Measurements from ENCODE around the gene CANT1. TPM values are rescaled to one million over a fixed set of nuclear protein-coding genes. Genes with fewer than 3 reads are reported as not detected.

Gene CANT1
- total RNA-seq, 4 donors from 2014 or later = 56.9 to 125 (median 80.0) TPM

DNA sequence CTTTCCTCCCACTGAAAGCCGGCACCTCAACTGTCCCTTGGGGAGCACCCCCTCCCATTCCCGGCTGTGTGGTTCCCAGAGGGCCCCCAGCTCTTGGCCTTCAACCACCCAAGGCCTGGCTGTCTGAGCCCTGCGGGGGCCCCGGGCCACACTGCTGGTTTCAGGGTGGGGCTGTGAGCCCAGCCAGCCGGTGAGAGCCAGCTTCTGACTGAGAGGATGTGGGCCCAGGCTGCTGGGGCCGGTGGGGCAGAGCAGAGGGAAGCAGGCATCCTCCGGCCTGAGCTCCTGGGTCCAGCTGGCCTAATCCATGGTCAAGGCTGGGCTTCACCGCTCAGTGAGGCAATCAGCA lies 29.0 kb downstream of the CANT1 start:
- H3K4me1 ChIP-seq = peaks cover 0 to 48% (median 13%) of the 10 kb centered on the region in 4 donors
- H3K9me3 ChIP-seq = no peaks in the 10 kb centered on the region
- no peaks in the 10 kb centered on the region for H3K36me3 ChIP-seq
- TF ChIP-seq CTCF (IDR thresholded peaks at IDR 0.05) (no peak), POLR2A (IDR thresholded peaks at IDR 0.05) (no peak)
- no peak for DNase-seq
- no peak overlapping the region for H3K4me3 ChIP-seq
- peak overlapping the region; percentile 56 to 83 (median 78) for H3K27ac ChIP-seq
- no peaks in the 10 kb centered on the region for H3K27me3 ChIP-seq

DNA sequence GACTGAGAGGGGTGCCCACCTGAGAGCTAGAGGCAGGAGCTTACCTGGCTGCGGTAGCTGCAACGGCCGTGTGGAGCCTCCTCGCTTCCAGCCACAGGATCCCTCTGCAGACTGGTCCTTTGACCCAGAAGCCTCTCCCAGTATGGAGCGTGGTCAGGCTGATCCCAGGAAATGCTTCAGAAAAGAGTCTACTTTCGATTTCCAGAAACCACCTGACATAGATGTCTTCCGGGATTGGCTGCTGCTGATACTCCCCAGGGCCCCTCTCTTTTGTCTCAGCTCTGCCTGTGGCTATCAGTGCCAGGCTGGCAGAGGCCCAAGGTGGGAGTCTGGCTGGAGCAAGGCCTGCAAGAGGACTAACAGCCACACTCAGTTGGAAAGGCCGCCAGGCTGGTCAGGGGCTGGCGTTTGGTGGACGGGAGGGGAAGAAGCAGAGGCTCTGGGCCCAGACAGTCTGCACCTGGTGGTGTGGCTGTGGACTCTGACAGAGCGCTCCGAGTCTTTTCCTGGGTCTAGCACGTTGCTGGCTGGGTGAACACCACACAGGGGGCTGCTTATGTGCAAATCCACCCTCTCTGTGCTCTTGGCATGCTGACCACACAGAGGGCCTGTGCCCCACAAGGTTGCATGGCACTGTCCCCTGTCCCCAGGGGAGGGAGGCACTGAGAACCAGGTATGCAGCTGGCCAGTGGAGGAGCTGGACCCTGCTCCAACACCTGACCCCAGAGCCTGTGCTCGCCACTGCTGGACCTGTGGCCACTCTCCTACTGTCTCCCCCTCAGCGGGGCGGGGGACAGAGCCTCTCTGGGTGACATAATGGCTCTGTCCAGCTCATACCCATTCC lies 29.6 kb downstream of the CANT1 start, which contains the start of gene LGALS3BP:
Gene LGALS3BP (minus strand): TSS at position 144 of the 844 bp plus-strand sequence. CDS start 2,732 bp downstream, outside the sequence.
- no peaks in the 10 kb centered on the region for H3K9me3 ChIP-seq
- peak within 1 kb of the TSS; percentile 56 to 83 (median 78) for H3K27ac ChIP-seq
- TF ChIP-seq POLR2A (IDR thresholded peaks at IDR 0.05) (peak; percentile 88 to 93), CTCF (IDR thresholded peaks at IDR 0.05) (peak in 1 of 6 experiments; percentile 16)
- DNase-seq = peak; percentile 28 to 86 (median 82)
- peaks cover 0 to 54% (median 13%) of the 10 kb centered on the region in 4 donors for H3K4me1 ChIP-seq
- H3K4me3 ChIP-seq = peak within 1 kb of the TSS; percentile 16 to 60 (median 42)
- H3K27me3 ChIP-seq = no peaks in the 10 kb centered on the region
- H3K36me3 ChIP-seq = no peaks in the 10 kb centered on the region

DNA sequence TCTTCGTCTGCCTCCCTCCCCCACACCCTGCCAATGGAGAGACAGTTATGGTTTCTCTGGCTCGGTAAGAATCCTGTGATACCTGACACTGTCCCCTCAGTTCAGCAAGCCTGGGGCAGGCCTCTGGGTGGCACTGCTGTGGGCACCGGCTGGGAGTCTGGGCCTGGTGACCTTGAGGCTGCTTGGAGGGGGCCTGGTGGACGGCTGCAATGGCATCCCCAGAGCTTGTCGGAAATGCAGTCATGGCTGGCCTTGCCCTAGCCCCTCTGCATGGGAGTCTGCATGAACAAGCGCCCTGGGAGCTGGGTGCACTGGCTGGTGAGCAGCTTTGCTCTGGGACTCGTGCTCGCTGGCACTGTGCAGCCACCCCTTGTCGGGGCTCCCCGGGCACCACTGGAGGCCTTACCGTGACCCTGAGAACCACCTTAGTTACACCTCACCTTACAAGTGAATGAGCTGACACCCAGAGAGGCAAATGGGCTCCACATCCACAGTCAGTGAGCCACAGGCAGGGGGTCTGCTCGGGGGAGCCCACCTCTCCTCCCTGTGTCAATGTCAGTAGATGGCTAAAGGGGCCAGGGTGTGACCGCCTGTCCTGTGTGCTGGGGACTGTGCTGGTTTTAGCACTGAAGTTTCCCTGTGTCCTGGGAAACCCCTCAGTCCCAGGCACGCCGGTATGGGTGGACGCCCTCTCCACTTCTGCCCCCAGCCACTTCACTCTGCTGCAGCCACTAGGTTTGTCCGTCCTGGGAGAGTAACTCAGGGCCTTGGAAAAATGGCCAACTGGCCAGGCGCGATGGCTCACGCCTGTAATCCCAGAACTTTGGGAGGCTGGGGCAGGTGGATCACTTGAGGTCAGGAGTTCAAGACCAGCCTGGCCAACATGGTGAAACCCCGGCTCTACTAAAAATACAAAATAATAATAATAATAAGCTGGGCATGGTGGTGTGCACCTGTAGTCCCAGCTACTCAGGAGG lies 31.3 kb downstream of the CANT1 start:
- TF ChIP-seq CTCF (IDR thresholded peaks at IDR 0.05) (peak in 3 of 6 experiments; percentile 19 to 28 (median 20)), POLR2A (IDR thresholded peaks at IDR 0.05) (no peak)
- Histone ChIP-seq H3K9me3 (no peaks in the 10 kb centered on the region), H3K36me3 (no peaks in the 10 kb centered on the region), H3K27me3 (no peaks in the 10 kb centered on the region), H3K4me3 (peak overlapping the region in 3 of 4 donors; percentile 31 to 60 (median 52)), H3K27ac (peak overlapping the region; percentile 20 to 83 (median 78)), H3K4me1 (peaks cover 0 to 54% (median 13%) of the 10 kb centered on the region in 4 donors)
- DNase-seq = no peak

- no peaks in the 10 kb centered on the region for H3K27me3 ChIP-seq
- H3K27ac ChIP-seq = peak overlapping the region in 2 of 4 donors; percentile 78 to 83
- DNase-seq = no peak
- H3K36me3 ChIP-seq = peaks cover 0 to 2% (median 0%) of the 10 kb centered on the region in 3 donors
- H3K4me1 ChIP-seq = peaks cover 0 to 54% (median 13%) of the 10 kb centered on the region in 4 donors
- H3K4me3 ChIP-seq = peak overlapping the region in 2 of 4 donors; percentile 52 to 60
- H3K9me3 ChIP-seq = no peaks in the 10 kb centered on the region
- TF ChIP-seq CTCF (IDR thresholded peaks at IDR 0.05) (no peak), POLR2A (IDR thresholded peaks at IDR 0.05) (no peak)
These were observed 32.0 kb downstream of the CANT1 start for GRCh38 chr17:78977681-78977943.

DNA sequence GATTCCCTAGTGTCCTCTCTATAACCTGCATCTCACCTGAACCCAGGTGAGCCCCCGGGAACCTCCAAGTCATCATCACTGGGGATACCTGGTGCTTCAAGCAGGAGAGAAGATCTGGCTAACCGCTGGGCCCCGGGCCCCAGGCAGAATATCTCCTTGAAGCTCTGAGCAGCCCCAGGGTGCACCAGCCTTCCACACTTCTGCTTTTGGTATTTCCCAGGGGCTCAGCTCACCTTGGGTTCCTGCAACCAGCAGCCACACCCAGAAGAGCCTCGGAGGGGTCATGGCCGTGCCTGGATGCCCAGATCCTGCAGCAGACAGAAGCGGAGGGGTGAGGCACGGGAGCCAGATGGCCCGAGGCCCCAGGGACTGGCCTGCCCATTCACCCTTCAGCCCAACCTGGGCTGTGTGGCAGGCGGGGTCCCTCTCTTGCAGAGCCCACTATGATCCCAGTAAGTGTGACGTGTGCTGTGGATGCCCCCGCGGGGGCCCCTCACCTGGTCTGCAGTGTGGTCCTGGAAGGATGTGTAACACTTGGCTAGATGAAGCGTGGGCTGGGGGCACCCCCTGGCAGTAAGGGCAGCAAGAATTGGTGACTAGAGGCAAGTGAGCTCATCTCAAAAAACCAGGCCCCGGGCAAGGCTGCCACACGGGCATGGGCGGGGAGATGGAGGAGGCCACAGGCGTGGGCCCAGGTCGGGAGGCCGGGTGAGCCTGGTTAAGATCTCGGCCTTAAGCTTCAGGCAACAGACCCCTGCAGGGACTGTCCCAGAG lies 32.5 kb downstream of the CANT1 start:
- Histone ChIP-seq H3K4me3 (peak overlapping the region in 2 of 4 donors; percentile 52 to 60), H3K4me1 (peaks cover 0 to 54% (median 13%) of the 10 kb centered on the region in 4 donors), H3K36me3 (peaks cover 0 to 7% (median 0%) of the 10 kb centered on the region in 3 donors), H3K27ac (peak overlapping the region in 2 of 4 donors; percentile 49 to 83), H3K27me3 (no peaks in the 10 kb centered on the region), H3K9me3 (no peaks in the 10 kb centered on the region)
- no peak for DNase-seq
- TF ChIP-seq POLR2A (IDR thresholded peaks at IDR 0.05) (no peak), CTCF (IDR thresholded peaks at IDR 0.05) (no peak)
